Medulla oblongata (tissue), 1 donor: Measurements from ENCODE around the gene LMTK2.
"Not testable (repeated sequence)": the region's sequence is repeated elsewhere in the genome, so short reads cannot be mapped to it uniquely, and the experiment has no call there.

Source experiments
- DNase-seq: peaks from one replicate; pipeline ENCODE4 v3.0.0-alpha.2; 2015; ENCODE audit errors: extremely low spot score

Gene LMTK2

GRCh38 chr7:98217623-98218582 lies 111.2 kb downstream of the LMTK2 start:
- peak; percentile 89 for DNase-seq

- DNase-seq: not testable (repeated sequence)
Observed at GRCh38 chr7:98219382-98219781, 112.7 kb downstream of the LMTK2 start.

- no peak for DNase-seq
Observed at GRCh38 chr7:98221611-98222532, 115.2 kb downstream of the LMTK2 start.

GRCh38 chr7:98222533-98223195 lies 116.0 kb downstream of the LMTK2 start:
- no peak for DNase-seq

GRCh38 chr7:98223351-98223897 lies 116.8 kb downstream of the LMTK2 start:
- DNase-seq: no peak

- no peak for DNase-seq
Observed at GRCh38 chr7:98223898-98224700, 117.4 kb downstream of the LMTK2 start.

GRCh38 chr7:98224701-98225181 lies 118.1 kb downstream of the LMTK2 start:
- DNase-seq: no peak

- no peak for DNase-seq
Observed at GRCh38 chr7:98225913-98226614, 119.4 kb downstream of the LMTK2 start.

GRCh38 chr7:98227939-98228338 lies 121.3 kb downstream of the LMTK2 start:
- DNase-seq: no peak

GRCh38 chr7:98228801-98229200 lies 122.1 kb downstream of the LMTK2 start:
- no peak for DNase-seq

- no peak for DNase-seq
Observed at GRCh38 chr7:98229441-98229840, 122.8 kb downstream of the LMTK2 start.

- DNase-seq: no peak
Observed at GRCh38 chr7:98229991-98230745, 123.5 kb downstream of the LMTK2 start.

GRCh38 chr7:98230746-98231471 lies 124.2 kb downstream of the LMTK2 start:
- no peak for DNase-seq

GRCh38 chr7:98231493-98232262 lies 125.0 kb downstream of the LMTK2 start:
- no peak for DNase-seq

- DNase-seq: no peak
Observed at GRCh38 chr7:98232263-98232585, 125.6 kb downstream of the LMTK2 start.

GRCh38 chr7:98232799-98233198 lies 126.1 kb downstream of the LMTK2 start:
- no peak for DNase-seq

GRCh38 chr7:98233219-98234070 lies 126.8 kb downstream of the LMTK2 start:
- DNase-seq: no peak
